Spleen (tissue), 7 donors: ENCODE data around the gene TRPC4AP.

Experiments used
- CTCF ChIP-seq, 11 experiments: fragments of 200-600 bp in 7 of 11; fragments of 450-650 bp in 4 of 11; sonication (generic) in 4 of 11; IDR thresholded peaks in 8 of 11; conservative IDR thresholded peaks in 3 of 11; 1 replicate in 7 of 11; 2 replicates in 4 of 11; pipeline versions ENCODE4 v1.4.0 to v1.8.0; 2016 to 2021; ENCODE audit warnings: antibody characterized with exemption in 11 of 11, inconsistent platforms in 4 of 11, mild to moderate bottlenecking in 1 of 11
- POLR2A ChIP-seq, 3 donors: fragments of 450-650 bp; IDR thresholded peaks; one replicate each; pipeline ENCODE4 v1.5.1; 2017; ENCODE audit warnings: antibody characterized with exemption in 3 of 3, mild to moderate bottlenecking in 1 of 3
- POLR2AphosphoS5 ChIP-seq, 3 donors: sonication (generic); formaldehyde crosslinking; IDR thresholded peaks; one replicate each; pipeline ENCODE4 v1.5.1; 2017; ENCODE audit warnings: antibody characterized with exemption in 3 of 3
- donor health status: DM: no; HTN: no; CAD: no; lungs with moderate emphysema.
- donor health status: DM: no; HTN: no; CAD: no.
- donor health status: DM: no; HTN: no; CAD: no.

- TF ChIP-seq POLR2A (IDR thresholded peaks at IDR 0.05) (peak in 1 of 3 donors; percentile 67), CTCF (IDR thresholded peaks at IDR 0.05 in 8 of 11, conservative IDR thresholded peaks at IDR 0.05 in 3 of 11) (peak in 10 of 11 experiments; percentile 27 to 66 (median 55)), POLR2AphosphoS5 (IDR thresholded peaks at IDR 0.05) (peak; percentile 97 to 98 (median 98))
Measured at GRCh38 chr20:34955231-34956040, 137.2 kb downstream of the TRPC4AP start, which contains the start of the genes GSS and MYH7B.
